Measurements from ENCODE around the gene SLC4A4. TPM values are rescaled to one million over a fixed set of nuclear protein-coding genes. Genes with fewer than 3 reads are reported as not detected.

Gene SLC4A4
- total and polyA plus RNA-seq, 4 donors: 3.0 to 36.7 (median 8.2) TPM

DNA sequence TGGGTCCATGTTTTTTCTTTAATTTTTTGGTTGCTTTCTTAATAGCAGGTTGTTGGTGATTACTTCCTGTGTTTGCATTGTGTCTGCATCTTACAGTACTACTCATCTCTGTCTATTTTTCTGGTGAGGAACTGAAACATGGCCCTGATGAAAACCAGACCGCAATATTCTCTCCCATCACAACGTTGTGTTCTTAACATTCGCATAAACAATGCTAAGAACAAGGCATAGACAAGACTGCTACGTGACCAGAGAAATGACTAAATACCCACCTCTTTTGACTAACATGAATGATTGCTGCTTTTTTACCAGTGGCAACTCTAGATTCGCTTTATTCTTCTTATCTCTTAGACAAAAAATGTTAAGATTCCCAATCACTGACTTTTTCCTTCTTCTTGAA lies 266.0 kb downstream of the SLC4A4 start (continued):
- TF ChIP-seq, protein P1, sequence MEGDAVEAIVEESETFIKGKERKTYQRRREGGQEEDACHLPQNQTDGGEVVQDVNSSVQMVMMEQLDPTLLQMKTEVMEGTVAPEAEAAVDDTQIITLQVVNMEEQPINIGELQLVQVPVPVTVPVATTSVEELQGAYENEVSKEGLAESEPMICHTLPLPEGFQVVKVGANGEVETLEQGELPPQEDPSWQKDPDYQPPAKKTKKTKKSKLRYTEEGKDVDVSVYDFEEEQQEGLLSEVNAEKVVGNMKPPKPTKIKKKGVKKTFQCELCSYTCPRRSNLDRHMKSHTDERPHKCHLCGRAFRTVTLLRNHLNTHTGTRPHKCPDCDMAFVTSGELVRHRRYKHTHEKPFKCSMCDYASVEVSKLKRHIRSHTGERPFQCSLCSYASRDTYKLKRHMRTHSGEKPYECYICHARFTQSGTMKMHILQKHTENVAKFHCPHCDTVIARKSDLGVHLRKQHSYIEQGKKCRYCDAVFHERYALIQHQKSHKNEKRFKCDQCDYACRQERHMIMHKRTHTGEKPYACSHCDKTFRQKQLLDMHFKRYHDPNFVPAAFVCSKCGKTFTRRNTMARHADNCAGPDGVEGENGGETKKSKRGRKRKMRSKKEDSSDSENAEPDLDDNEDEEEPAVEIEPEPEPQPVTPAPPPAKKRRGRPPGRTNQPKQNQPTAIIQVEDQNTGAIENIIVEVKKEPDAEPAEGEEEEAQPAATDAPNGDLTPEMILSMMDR (IDR thresholded peaks at IDR 0.05; ENCODE audit: low read depth, low read length, missing input control): no peak
- TF ChIP-seq HNF4G (IDR thresholded peaks at IDR 0.05) (no peak), RAD21 (IDR thresholded peaks at IDR 0.05) (no peak), NR2F2 (IDR thresholded peaks at IDR 0.05) (no peak)

DNA sequence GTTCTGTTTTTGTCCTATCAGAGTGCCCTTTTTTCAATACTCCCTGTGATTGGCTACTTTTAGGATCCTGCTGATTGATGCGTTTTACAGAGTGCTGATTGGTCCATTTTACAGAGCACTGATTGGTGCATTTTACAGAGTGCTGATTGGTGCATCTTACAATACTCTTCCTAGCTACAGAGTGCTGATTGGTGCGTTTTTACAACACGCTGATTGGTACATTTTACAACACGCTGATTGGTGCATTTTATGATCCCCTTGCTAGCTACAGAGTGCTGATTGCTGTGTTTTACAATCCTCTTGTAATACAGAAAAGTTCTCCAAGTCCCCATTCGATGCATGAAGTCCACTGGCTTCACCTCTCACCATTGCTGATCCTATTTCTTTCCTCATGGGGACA lies 268.3 kb downstream of the SLC4A4 start:
- Histone ChIP-seq H3K27me3 (ENCODE audit: control insufficient read depth in 4 of 4, insufficient read depth in 4 of 4, low read length in 3 of 4) (no peaks in the 10 kb centered on the region), H3K27ac (ENCODE audit: low read depth in 1 of 2, low read length in 2 of 2) (no peak overlapping the region), H3K36me3 (ENCODE audit: control insufficient read depth in 4 of 4, insufficient read depth in 3 of 4, low read depth in 1 of 4, low read length in 3 of 4) (no peaks in the 10 kb centered on the region), H3K9ac (ENCODE audit: low read depth in 1 of 2, low read length in 2 of 2) (no peak overlapping the region), H3K4me3 (ENCODE audit: low read depth in 1 of 3, low read length in 3 of 3) (no peak overlapping the region), H3K4me1 (ENCODE audit: control insufficient read depth in 4 of 4, insufficient read depth in 4 of 4, low read length in 3 of 4) (no peaks in the 10 kb centered on the region), H3K9me3 (ENCODE audit: control insufficient read depth in 4 of 4, low read length in 3 of 4) (peaks cover 0 to 4% (median 0%) of the 10 kb centered on the region in 4 donors)
- no peak for TF ChIP-seq NR2F2 (IDR thresholded peaks at IDR 0.05)
- 94% methylated on average over 5 of the region's 5 CpGs for WGBS
- DNase-seq (ENCODE audit: low spot score): no peak

GRCh38 chr4:71607780-71608677 lies 269.2 kb downstream of the SLC4A4 start:
- H3K27me3 ChIP-seq (ENCODE audit: control insufficient read depth in 4 of 4, insufficient read depth in 4 of 4, low read length in 3 of 4): no peaks in the 10 kb centered on the region
- H3K27ac ChIP-seq (ENCODE audit: low read depth in 1 of 2, low read length in 2 of 2): no peak overlapping the region
- H3K9ac ChIP-seq (ENCODE audit: low read depth in 1 of 2, low read length in 2 of 2): no peak overlapping the region
- TF ChIP-seq GABPA (IDR thresholded peaks at IDR 0.05 in 1 of 2, conservative IDR thresholded peaks at IDR 0.05 in 1 of 2) (no peak), RXRA (IDR thresholded peaks at IDR 0.05) (no peak), EGR1 (IDR thresholded peaks at IDR 0.05; ENCODE audit: low read depth in 2 of 2) (no peak), FOXA1 (IDR thresholded peaks at IDR 0.05) (no peak), SP1 (IDR thresholded peaks at IDR 0.05) (no peak), TAF1 (conservative IDR thresholded peaks at IDR 0.05) (no peak), YY1 (IDR thresholded peaks at IDR 0.05) (no peak), RAD21 (IDR thresholded peaks at IDR 0.05) (no peak), HNF4G (IDR thresholded peaks at IDR 0.05) (no peak), FOXA2 (IDR thresholded peaks at IDR 0.05) (no peak), HNF4A (conservative IDR thresholded peaks at IDR 0.05) (no peak), JUND (IDR thresholded peaks at IDR 0.05) (no peak), ATF3 (IDR thresholded peaks at IDR 0.05) (no peak)
- TF ChIP-seq, protein P1 (IDR thresholded peaks at IDR 0.05; ENCODE audit: low read depth, low read length, missing input control): no peak
- TF ChIP-seq, protein P2, sequence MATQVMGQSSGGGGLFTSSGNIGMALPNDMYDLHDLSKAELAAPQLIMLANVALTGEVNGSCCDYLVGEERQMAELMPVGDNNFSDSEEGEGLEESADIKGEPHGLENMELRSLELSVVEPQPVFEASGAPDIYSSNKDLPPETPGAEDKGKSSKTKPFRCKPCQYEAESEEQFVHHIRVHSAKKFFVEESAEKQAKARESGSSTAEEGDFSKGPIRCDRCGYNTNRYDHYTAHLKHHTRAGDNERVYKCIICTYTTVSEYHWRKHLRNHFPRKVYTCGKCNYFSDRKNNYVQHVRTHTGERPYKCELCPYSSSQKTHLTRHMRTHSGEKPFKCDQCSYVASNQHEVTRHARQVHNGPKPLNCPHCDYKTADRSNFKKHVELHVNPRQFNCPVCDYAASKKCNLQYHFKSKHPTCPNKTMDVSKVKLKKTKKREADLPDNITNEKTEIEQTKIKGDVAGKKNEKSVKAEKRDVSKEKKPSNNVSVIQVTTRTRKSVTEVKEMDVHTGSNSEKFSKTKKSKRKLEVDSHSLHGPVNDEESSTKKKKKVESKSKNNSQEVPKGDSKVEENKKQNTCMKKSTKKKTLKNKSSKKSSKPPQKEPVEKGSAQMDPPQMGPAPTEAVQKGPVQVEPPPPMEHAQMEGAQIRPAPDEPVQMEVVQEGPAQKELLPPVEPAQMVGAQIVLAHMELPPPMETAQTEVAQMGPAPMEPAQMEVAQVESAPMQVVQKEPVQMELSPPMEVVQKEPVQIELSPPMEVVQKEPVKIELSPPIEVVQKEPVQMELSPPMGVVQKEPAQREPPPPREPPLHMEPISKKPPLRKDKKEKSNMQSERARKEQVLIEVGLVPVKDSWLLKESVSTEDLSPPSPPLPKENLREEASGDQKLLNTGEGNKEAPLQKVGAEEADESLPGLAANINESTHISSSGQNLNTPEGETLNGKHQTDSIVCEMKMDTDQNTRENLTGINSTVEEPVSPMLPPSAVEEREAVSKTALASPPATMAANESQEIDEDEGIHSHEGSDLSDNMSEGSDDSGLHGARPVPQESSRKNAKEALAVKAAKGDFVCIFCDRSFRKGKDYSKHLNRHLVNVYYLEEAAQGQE (IDR thresholded peaks at IDR 0.05): no peak
- TF ChIP-seq, protein P3, sequence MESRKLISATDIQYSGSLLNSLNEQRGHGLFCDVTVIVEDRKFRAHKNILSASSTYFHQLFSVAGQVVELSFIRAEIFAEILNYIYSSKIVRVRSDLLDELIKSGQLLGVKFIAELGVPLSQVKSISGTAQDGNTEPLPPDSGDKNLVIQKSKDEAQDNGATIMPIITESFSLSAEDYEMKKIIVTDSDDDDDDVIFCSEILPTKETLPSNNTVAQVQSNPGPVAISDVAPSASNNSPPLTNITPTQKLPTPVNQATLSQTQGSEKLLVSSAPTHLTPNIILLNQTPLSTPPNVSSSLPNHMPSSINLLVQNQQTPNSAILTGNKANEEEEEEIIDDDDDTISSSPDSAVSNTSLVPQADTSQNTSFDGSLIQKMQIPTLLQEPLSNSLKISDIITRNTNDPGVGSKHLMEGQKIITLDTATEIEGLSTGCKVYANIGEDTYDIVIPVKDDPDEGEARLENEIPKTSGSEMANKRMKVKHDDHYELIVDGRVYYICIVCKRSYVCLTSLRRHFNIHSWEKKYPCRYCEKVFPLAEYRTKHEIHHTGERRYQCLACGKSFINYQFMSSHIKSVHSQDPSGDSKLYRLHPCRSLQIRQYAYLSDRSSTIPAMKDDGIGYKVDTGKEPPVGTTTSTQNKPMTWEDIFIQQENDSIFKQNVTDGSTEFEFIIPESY (IDR thresholded peaks at IDR 0.05): no peak
- TF ChIP-seq, protein P4, sequence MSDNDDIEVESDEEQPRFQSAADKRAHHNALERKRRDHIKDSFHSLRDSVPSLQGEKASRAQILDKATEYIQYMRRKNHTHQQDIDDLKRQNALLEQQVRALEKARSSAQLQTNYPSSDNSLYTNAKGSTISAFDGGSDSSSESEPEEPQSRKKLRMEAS (IDR thresholded peaks at IDR 0.05): no peak
- no peak for DNase-seq (ENCODE audit: low spot score)
- H3K4me3 ChIP-seq (ENCODE audit: low read depth in 1 of 3, low read length in 3 of 3): no peak overlapping the region
- 84% methylated on average over 3 of the region's 3 CpGs for WGBS
- H3K4me1 ChIP-seq (ENCODE audit: control insufficient read depth in 4 of 4, insufficient read depth in 4 of 4, low read length in 3 of 4): no peaks in the 10 kb centered on the region
- H3K9me3 ChIP-seq (ENCODE audit: control insufficient read depth in 4 of 4, low read length in 3 of 4): peaks cover 0 to 4% (median 0%) of the 10 kb centered on the region in 4 donors
- no peaks in the 10 kb centered on the region for H3K36me3 ChIP-seq (ENCODE audit: control insufficient read depth in 4 of 4, insufficient read depth in 3 of 4, low read depth in 1 of 4, low read length in 3 of 4)

Measured in liver (tissue), 9 donors.